ENCODE data around the gene ZNF789.
"Not testable (repeated sequence)": the region's sequence is repeated elsewhere in the genome, so short reads cannot be mapped to it uniquely, and the experiment has no call there.

ZNF789 gene

DNA sequence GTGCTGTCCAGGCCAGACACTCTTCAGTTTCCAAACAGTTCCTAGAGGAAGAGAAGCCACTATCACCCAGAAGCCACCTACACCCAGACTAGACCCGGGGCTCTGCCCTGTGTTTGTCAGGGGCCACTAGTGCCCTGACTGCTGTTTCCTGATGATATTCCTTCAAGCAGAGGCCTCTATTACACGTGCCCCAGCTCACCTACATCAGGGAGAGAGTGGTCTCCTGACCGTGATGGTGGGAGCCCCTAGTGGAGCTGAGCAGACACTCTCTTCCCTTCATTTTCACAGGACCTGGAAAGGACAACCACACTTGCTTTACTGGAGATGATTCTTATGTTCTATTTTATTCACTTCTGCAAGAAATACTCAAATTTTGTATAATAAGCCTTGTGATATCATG lies 18.2 kb downstream of the ZNF789 start:
- H3K9me3 ChIP-seq (ENCODE audit: control insufficient read depth, insufficient read depth, low read length), result peaks cover 8% of the 10 kb centered on the region
- no peak overlapping the region for H3K27ac ChIP-seq (ENCODE audit: low read depth, low read length)
- H3K4me1 ChIP-seq (ENCODE audit: control insufficient read depth, insufficient read depth, low read length), result no peaks in the 10 kb centered on the region
- no peaks in the 10 kb centered on the region for H3K27me3 ChIP-seq (ENCODE audit: control insufficient read depth, insufficient read depth, low read length)
- peaks cover 22% of the 10 kb centered on the region for H3K36me3 ChIP-seq (ENCODE audit: control insufficient read depth, insufficient read depth, low read length)
- no peak overlapping the region for H3K4me3 ChIP-seq (ENCODE audit: low read depth, low read length)
- H3K9ac ChIP-seq (ENCODE audit: low read depth, low read length), result no peak overlapping the region

DNA sequence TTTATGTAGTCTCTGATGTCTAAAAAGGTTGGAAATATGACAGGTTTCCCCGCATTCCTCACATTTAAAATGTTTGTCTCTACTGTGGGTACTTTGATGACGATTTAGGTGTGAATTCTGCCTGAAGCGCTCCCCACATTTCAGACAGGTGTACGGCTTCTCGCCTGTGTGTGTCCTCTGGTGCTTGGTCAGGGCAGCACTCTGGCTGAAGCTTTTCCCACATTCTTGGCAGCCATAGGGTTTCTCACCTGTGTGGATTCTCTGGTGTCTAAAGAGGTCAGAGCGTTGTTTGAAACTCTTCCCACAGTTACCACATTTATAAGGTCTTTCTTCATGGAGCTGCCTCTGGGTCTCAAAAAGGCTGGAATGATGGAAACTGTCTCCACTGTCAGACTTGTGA lies 21.1 kb downstream of the ZNF789 start:
- Histone ChIP-seq H3K27ac (ENCODE audit: low read depth, low read length) (no peak overlapping the region), H3K36me3 (ENCODE audit: control insufficient read depth, insufficient read depth, low read length) (peaks cover 37% of the 10 kb centered on the region), H3K4me3 (ENCODE audit: low read depth, low read length) (no peak overlapping the region), H3K27me3 (ENCODE audit: control insufficient read depth, insufficient read depth, low read length) (no peaks in the 10 kb centered on the region), H3K9me3 (ENCODE audit: control insufficient read depth, insufficient read depth, low read length) (peaks cover 8% of the 10 kb centered on the region), H3K9ac (ENCODE audit: low read depth, low read length) (no peak overlapping the region), H3K4me1 (ENCODE audit: control insufficient read depth, insufficient read depth, low read length) (no peaks in the 10 kb centered on the region)

DNA sequence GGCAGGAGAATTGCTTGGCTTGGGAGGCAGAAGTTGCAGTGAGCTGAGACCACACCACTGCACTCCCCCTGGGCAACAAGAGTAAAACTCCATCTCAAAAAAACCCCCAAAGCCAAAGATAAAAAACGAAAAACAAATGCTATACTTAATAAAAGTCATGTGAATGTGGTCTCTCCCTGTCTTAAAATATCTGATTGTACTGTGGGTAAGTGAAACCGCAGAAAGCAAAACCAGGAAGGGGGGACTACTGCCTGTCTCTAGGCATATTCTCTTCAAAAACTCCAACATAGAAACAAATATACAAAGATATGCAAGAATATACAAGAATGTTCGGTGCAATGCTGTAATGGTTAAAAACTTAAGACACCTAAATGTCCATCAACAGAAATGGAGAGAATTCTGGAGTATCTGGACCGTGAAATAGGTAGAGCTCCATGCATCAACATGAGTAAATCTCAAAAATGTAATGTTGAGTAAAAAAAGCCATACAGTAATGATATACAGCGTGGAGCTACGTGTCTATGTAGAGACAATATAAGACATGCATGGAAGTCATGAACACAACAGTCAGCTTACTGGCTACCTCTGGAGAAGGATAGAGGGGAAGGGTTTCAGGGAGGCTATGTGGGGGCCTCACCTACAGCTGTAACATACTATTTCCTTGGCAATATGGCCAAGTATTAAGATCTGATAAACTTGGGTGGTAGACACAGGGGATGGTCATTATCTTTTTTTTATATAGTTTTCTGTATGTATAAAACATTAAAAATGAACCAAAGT lies 25.3 kb downstream of the ZNF789 start:
- no peaks in the 10 kb centered on the region for H3K27me3 ChIP-seq (ENCODE audit: control insufficient read depth, insufficient read depth, low read length)
- H3K27ac ChIP-seq (ENCODE audit: low read depth, low read length), result no peak overlapping the region
- H3K4me3 ChIP-seq (ENCODE audit: low read depth, low read length), result peak overlapping the region; percentile 97
- H3K9me3 ChIP-seq (ENCODE audit: control insufficient read depth, insufficient read depth, low read length), result peaks cover 8% of the 10 kb centered on the region
- no peak overlapping the region for H3K9ac ChIP-seq (ENCODE audit: low read depth, low read length)
- H3K4me1 ChIP-seq (ENCODE audit: control insufficient read depth, insufficient read depth, low read length), result no peaks in the 10 kb centered on the region
- peaks cover 34% of the 10 kb centered on the region for H3K36me3 ChIP-seq (ENCODE audit: control insufficient read depth, insufficient read depth, low read length)

DNA sequence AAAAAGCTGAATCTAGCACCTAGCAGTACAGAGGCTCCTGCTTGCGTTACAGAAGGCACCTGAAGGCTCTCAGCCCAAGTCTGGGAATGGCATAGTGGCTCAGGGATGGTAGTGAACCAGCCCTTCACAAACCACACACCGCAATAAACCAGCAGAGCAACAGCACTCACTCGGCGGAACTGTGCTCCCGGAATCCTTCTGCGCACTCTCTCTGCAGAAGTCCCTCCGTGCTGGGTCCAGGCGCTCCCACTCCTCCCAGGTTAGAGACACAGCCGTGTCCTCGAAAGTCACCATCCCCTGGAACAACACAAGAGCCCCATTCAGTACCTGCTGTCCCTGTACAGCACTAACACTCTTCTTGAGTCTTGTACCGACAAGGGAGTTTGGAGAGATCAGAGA lies 25.9 kb downstream of the ZNF789 start:
- Histone ChIP-seq H3K27ac (ENCODE audit: low read depth, low read length) (no peak overlapping the region), H3K9me3 (ENCODE audit: control insufficient read depth, insufficient read depth, low read length) (peaks cover 8% of the 10 kb centered on the region), H3K4me1 (ENCODE audit: control insufficient read depth, insufficient read depth, low read length) (no peaks in the 10 kb centered on the region), H3K9ac (ENCODE audit: low read depth, low read length) (no peak overlapping the region), H3K27me3 (ENCODE audit: control insufficient read depth, insufficient read depth, low read length) (no peaks in the 10 kb centered on the region), H3K4me3 (ENCODE audit: low read depth, low read length) (peak overlapping the region; percentile 97), H3K36me3 (ENCODE audit: control insufficient read depth, insufficient read depth, low read length) (peaks cover 28% of the 10 kb centered on the region)

DNA sequence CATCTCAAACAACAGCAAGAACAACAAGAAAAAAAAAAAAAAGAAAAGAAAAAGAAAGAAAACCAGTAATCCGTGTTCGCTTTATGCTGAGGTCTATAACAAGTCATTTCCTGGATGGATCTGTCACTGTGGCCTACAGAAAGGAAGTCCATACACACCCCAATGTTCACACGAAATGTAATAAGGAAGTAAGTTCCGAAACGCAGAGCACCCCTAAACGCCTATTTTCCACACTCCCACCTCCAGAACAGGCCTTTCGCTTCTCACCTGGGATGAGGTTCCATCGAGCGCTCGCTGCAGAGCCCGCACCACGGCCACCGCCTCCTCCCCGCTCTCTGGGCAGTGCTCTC lies 26.7 kb downstream of the ZNF789 start:
- Histone ChIP-seq H3K4me1 (ENCODE audit: control insufficient read depth, insufficient read depth, low read length) (no peaks in the 10 kb centered on the region), H3K27me3 (ENCODE audit: control insufficient read depth, insufficient read depth, low read length) (no peaks in the 10 kb centered on the region), H3K9ac (ENCODE audit: low read depth, low read length) (peak overlapping the region; percentile 94), H3K9me3 (ENCODE audit: control insufficient read depth, insufficient read depth, low read length) (peaks cover 2% of the 10 kb centered on the region), H3K36me3 (ENCODE audit: control insufficient read depth, insufficient read depth, low read length) (peaks cover 20% of the 10 kb centered on the region), H3K27ac (ENCODE audit: low read depth, low read length) (peak overlapping the region; percentile 97), H3K4me3 (ENCODE audit: low read depth, low read length) (peak overlapping the region; percentile 97)

GRCh38 chr7:99499721-99500636 lies 27.3 kb downstream of the ZNF789 start, which contains the start of gene ZNF394:
Gene ZNF394 (minus strand): TSS chr7:99500281. CDS start chr7:99500093, 188 bp downstream.
- Histone ChIP-seq H3K4me1 (ENCODE audit: control insufficient read depth, insufficient read depth, low read length) (no peaks in the 10 kb centered on the region), H3K9me3 (ENCODE audit: control insufficient read depth, insufficient read depth, low read length) (no peaks in the 10 kb centered on the region), H3K4me3 (ENCODE audit: low read depth, low read length) (peak within 1 kb of the TSS; percentile 97), H3K9ac (ENCODE audit: low read depth, low read length) (peak within 1 kb of the TSS; percentile 94), H3K27me3 (ENCODE audit: control insufficient read depth, insufficient read depth, low read length) (no peaks in the 10 kb centered on the region), H3K27ac (ENCODE audit: low read depth, low read length) (peak within 1 kb of the TSS; percentile 97), H3K36me3 (ENCODE audit: control insufficient read depth, insufficient read depth, low read length) (peaks cover 15% of the 10 kb centered on the region)

DNA sequence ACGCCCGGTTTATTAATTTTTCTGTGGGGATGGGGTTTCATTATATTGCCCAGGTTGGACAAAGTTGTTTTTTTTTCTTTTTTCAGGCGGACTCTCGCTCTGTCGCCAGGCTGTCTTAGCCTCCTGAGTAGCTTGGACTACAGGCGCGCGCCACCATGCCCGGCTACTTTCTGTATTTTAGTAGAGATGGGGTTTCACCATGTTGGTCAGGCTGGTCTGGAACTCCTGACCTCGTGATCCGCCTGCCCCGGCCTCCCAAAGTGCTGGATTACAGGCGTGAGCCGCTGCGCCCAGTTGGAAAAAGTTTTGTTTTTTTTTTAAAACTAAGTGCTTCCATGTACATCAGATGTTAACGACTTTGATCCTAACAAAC lies 27.9 kb downstream of the ZNF789 start:
- Histone ChIP-seq H3K36me3 (ENCODE audit: control insufficient read depth, insufficient read depth, low read length) (peaks cover 15% of the 10 kb centered on the region), H3K9me3 (ENCODE audit: control insufficient read depth, insufficient read depth, low read length) (no peaks in the 10 kb centered on the region), H3K27me3 (ENCODE audit: control insufficient read depth, insufficient read depth, low read length) (no peaks in the 10 kb centered on the region), H3K27ac (ENCODE audit: low read depth, low read length) (peak overlapping the region; percentile 97), H3K4me3 (ENCODE audit: low read depth, low read length) (peak overlapping the region; percentile 97), H3K4me1 (ENCODE audit: control insufficient read depth, insufficient read depth, low read length) (0 out of 2 replicates have a peak, but pooled peaks cover under 1% of the 10 kb centered on the region), H3K9ac (ENCODE audit: low read depth, low read length) (peak overlapping the region; percentile 34; the same call in 1 of the 2 replicates)

DNA sequence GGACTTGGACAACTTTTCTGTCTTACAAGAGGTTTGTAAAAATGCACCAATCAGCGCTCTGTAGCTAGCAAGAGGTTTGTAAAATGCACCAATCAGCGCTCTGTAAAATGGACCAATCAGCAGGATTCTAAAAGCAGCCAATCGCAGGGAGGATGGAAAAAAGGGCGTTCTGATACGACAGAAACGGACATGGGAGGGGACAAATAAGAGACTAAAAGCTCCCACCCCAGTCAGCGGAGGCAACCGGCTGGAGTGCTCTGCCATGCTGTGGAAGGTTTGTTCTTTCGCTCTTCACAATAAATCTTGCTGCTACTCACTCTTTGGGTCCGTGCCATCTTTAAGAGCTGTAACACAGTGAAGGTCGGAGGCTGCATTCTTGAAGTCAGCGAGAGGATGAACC lies 28.5 kb downstream of the ZNF789 start:
- 0 out of 2 replicates have a peak overlapping the region, but pooled peaks have one; percentile 97 for H3K4me3 ChIP-seq (ENCODE audit: low read depth, low read length)

GRCh38 chr7:99504281-99504602 lies 31.6 kb downstream of the ZNF789 start:
- 0 out of 2 replicates have a peak, but pooled peaks cover 3% of the 10 kb centered on the region for H3K4me1 ChIP-seq (ENCODE audit: control insufficient read depth, insufficient read depth, low read length)
- H3K9ac ChIP-seq (ENCODE audit: low read depth, low read length), result no peak overlapping the region
- H3K9me3 ChIP-seq (ENCODE audit: control insufficient read depth, insufficient read depth, low read length), result no peaks in the 10 kb centered on the region
- peak overlapping the region; percentile 86 for H3K4me3 ChIP-seq (ENCODE audit: low read depth, low read length)
- H3K36me3 ChIP-seq (ENCODE audit: control insufficient read depth, insufficient read depth, low read length), result no peaks in the 10 kb centered on the region
- no peaks in the 10 kb centered on the region for H3K27me3 ChIP-seq (ENCODE audit: control insufficient read depth, insufficient read depth, low read length)
- H3K27ac ChIP-seq (ENCODE audit: low read depth, low read length), result peak overlapping the region; percentile 29

More for the DNA sequence above, 28.5 kb downstream of the ZNF789 start:
- H3K4me1 ChIP-seq (ENCODE audit: control insufficient read depth, insufficient read depth, low read length); H3K9me3 ChIP-seq (ENCODE audit: control insufficient read depth, insufficient read depth, low read length); H3K27ac ChIP-seq (ENCODE audit: low read depth, low read length); H3K27me3 ChIP-seq (ENCODE audit: control insufficient read depth, insufficient read depth, low read length); H3K9ac ChIP-seq (ENCODE audit: low read depth, low read length): not testable (repeated sequence)
- H3K36me3 ChIP-seq (ENCODE audit: control insufficient read depth, insufficient read depth, low read length), result peaks cover 13% of the 10 kb centered on the region

GRCh38 chr7:99504603-99505323 lies 32.1 kb downstream of the ZNF789 start, which contains the start of gene ZKSCAN5:
Gene ZKSCAN5 (plus strand): TSS chr7:99504662. CDS start chr7:99506045, 1,383 bp downstream.
- no peaks in the 10 kb centered on the region for H3K27me3 ChIP-seq (ENCODE audit: control insufficient read depth, insufficient read depth, low read length)
- H3K4me1 ChIP-seq (ENCODE audit: control insufficient read depth, insufficient read depth, low read length), result 0 out of 2 replicates have a peak, but pooled peaks cover 3% of the 10 kb centered on the region
- H3K36me3 ChIP-seq (ENCODE audit: control insufficient read depth, insufficient read depth, low read length), result no peaks in the 10 kb centered on the region
- H3K4me3 ChIP-seq (ENCODE audit: low read depth, low read length), result peak within 1 kb of the TSS; percentile 86
- H3K9me3 ChIP-seq (ENCODE audit: control insufficient read depth, insufficient read depth, low read length), result no peaks in the 10 kb centered on the region
- H3K9ac ChIP-seq (ENCODE audit: low read depth, low read length), result peak within 1 kb of the TSS; percentile 52
- peak within 1 kb of the TSS; percentile 94 for H3K27ac ChIP-seq (ENCODE audit: low read depth, low read length)

Measured in HUES48 (cell line).